Neural cell (in vitro differentiated cells): ENCODE results near the gene SRC.

Experiments used
- EP300 ChIP-seq: fragments of 450-650 bp; conservative IDR thresholded peaks from 2 replicates; pipeline ENCODE4 v1.6.1; 2014; ENCODE audit warnings: antibody characterized with exemption, mild to moderate bottlenecking, moderate library complexity; ENCODE audit not compliant: poor library complexity, severe bottlenecking
- EZH2 ChIP-seq: fragments of 200-600, 300-800 bp; shearing (Covaris generic), sonication (generic); IDR thresholded peaks from 2 replicates; pipeline ENCODE4 v1.6.1; 2014; ENCODE audit warnings: antibody characterized with exemption, low read length, borderline replicate concordance, mild to moderate bottlenecking; ENCODE audit not compliant: insufficient read depth, poor library complexity, severe bottlenecking
- MXI1 ChIP-seq: fragments of 450-650 bp; conservative IDR thresholded peaks from 2 replicates; pipeline ENCODE4 v1.6.1; 2014; ENCODE audit warnings: antibody characterized with exemption, mild to moderate bottlenecking; ENCODE audit not compliant: poor library complexity, severe bottlenecking
- POLR2AphosphoS5 ChIP-seq: IDR thresholded peaks from 2 replicates; pipeline ENCODE4 v1.6.1; 2012
- TAF1 ChIP-seq: IDR thresholded peaks from 2 replicates; pipeline ENCODE4 v1.6.1; 2012; ENCODE audit warnings: low read depth
- TF ChIP-seq, protein P1 (sequence below): fragments of 450-650 bp; IDR thresholded peaks from 2 replicates; pipeline ENCODE4 v1.5.1; 2014; ENCODE audit warnings: antibody characterized with exemption, mild to moderate bottlenecking, moderate library complexity; ENCODE audit not compliant: poor library complexity, severe bottlenecking

- TF ChIP-seq, protein P1, sequence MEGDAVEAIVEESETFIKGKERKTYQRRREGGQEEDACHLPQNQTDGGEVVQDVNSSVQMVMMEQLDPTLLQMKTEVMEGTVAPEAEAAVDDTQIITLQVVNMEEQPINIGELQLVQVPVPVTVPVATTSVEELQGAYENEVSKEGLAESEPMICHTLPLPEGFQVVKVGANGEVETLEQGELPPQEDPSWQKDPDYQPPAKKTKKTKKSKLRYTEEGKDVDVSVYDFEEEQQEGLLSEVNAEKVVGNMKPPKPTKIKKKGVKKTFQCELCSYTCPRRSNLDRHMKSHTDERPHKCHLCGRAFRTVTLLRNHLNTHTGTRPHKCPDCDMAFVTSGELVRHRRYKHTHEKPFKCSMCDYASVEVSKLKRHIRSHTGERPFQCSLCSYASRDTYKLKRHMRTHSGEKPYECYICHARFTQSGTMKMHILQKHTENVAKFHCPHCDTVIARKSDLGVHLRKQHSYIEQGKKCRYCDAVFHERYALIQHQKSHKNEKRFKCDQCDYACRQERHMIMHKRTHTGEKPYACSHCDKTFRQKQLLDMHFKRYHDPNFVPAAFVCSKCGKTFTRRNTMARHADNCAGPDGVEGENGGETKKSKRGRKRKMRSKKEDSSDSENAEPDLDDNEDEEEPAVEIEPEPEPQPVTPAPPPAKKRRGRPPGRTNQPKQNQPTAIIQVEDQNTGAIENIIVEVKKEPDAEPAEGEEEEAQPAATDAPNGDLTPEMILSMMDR = no peak
- TF ChIP-seq MXI1 = no peak
- no peak for TF ChIP-seq EP300
- TF ChIP-seq EZH2 = no peak
- no peak for TF ChIP-seq TAF1
- no peak for TF ChIP-seq POLR2AphosphoS5
Measured at GRCh38 chr20:37331060-37331857, 14.7 kb upstream of the SRC start.
